Measurements from ENCODE around the gene SUCLG2.
"Not testable (repeated sequence)": the region's sequence is repeated elsewhere in the genome, so short reads cannot be mapped to it uniquely, and the experiment has no call there.

The SUCLG2 gene

DNA sequence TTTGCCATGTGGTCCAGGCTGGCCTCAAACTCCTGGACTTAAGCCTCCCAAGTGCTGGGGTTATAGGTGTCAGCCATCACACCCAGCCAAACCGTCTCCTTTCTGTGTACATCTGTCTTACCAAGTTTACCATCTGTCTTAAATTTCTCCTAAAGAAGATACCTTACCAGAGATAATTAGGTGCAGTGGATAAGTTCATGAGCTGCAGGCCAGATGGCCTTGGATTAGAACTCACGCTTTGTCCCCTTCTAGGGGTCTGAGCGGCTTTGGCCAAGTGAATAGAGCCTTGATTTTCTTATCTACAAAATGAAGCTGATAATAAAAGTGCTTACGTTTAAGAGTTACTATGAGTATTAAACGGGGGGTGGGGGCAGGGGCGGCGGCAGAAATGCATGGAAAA, 103.9 kb downstream of the SUCLG2 start:
- no peak for DNase-seq
- H3K27ac Mint-ChIP-seq = no peak overlapping the region
- no peak overlapping the region for H3K4me3 Mint-ChIP-seq
- no peaks in the 10 kb centered on the region for H3K27me3 Mint-ChIP-seq
- peaks cover 39% of the 10 kb centered on the region for H3K36me3 Mint-ChIP-seq
- H3K9me3 Mint-ChIP-seq = no peaks in the 10 kb centered on the region
- CTCF ChIA-PET = no interaction called here
- H3K4me1 Mint-ChIP-seq = peaks cover 3% of the 10 kb centered on the region

DNA sequence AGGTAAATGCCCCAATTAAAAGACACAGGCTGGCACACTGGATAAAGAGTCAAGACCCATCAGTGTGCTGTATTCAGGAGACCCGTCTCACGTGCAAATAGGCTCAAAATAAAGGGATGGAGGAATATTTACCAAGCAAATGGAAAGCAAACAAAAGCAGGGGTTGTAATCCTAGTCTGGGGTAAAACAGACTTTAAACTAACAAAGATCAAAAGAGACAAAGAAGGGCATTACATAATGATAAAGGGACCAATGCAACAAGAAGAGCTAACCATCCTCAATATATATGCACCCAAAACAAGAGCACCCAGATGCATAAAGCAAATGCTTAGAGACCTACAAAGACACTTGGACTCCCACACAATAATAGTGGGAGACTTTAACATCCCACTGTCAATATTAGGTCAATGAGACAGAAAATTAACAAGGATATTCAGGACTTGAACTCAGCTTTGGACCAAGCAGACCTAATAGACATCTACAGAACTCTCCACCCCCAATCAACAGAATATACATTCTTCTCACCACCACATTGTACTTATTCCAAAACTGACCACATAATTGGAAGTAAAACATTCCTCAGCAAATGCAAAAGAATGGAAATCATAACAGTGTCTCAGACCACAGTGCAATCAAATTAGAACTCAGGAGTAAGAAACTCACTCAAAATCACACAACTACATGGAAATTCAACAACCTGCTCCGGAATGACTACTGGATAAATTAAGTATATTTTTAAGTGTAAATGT, 111.7 kb downstream of the SUCLG2 start:
- H3K27me3 Mint-ChIP-seq, H3K27ac Mint-ChIP-seq, DNase-seq, CTCF ChIA-PET, H3K4me3 Mint-ChIP-seq, H3K4me1 Mint-ChIP-seq: not testable (repeated sequence)
- Mint-ChIP-seq H3K9me3 (peaks cover 19% of the 10 kb centered on the region), H3K36me3 (peaks cover 40% of the 10 kb centered on the region)

DNA sequence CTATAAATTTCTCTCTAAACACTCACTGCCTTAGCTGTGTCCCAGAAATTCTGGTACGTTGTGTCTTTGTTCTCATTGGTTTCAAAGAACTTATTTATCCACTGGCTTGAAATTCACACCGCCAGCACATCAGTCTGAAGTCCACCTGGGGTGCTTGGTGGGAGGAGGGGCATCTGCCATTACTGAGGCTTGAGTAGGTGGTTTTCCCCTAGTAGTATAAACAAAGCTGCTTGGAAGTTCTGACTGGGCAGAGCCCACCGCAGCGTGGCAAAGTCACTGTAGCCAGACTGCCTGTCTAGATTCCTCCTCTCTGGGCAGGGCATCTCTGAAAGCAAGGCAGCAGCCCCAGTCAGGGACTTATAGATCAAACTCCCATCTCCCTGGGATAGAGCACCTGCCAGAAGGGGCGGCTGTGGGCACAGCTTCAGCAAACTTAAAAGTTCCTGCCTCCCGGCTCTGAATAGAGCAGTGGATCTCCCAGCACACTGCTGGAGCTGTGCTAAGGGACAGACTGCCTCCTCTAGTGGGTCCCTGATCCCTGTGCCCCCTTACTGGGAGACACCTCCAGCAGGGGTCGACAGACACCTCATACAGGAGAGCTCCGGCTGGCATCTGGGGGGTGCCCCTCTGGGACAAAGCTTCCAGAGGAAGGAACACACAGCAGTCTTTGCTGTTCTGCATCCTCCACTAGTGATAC, 114.1 kb downstream of the SUCLG2 start:
- H3K4me3 Mint-ChIP-seq = no peak overlapping the region

DNA sequence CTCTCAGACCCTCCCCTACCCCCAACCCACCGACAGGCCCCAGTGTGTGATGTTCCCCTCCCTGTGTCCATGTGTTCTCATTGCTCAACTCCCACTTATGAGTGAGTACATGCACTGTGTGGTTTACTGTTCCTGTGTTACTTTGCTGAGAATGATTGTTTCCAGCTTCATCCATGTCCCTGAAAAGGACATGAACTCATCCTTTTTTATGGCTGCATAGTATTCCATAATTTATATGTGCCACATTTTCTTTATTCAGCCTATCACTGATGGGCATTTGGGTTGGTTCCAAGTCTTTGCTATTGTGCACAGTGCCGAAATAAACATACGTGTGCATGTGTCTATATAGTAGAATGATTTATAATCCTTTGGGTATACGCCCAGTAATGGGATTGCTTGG, 117.2 kb downstream of the SUCLG2 start:
- CTCF ChIA-PET, H3K4me3 Mint-ChIP-seq, H3K27ac Mint-ChIP-seq: not testable (repeated sequence)

More for the DNA sequence above, 114.1 kb downstream of the SUCLG2 start:
- Mint-ChIP-seq H3K4me1 (peaks cover 5% of the 10 kb centered on the region), H3K36me3 (peaks cover 38% of the 10 kb centered on the region), H3K27me3 (no peaks in the 10 kb centered on the region), H3K9me3 (peaks cover 22% of the 10 kb centered on the region), H3K27ac (peak overlapping the region; percentile 2)
- no peak for DNase-seq
- CTCF ChIA-PET = no interaction called here

DNA sequence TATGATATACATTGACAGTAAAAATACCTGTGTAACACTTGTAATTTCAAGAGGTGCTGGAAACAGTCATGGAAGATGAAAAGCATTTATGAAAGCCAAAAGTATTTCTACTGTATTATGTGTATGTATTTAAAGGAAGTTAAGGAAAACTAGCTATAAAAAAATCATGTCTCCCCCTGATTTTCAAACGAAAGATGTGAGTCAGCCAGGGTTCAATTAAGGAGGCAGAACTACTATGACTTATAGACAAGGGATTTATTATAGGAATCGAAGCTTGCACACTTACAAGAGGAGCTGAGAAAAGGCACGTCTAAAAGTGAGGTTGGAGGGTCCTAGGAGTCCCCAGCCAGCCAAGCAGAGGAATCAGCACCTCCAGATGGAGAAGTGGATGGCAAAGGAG, 119.4 kb downstream of the SUCLG2 start:
- Mint-ChIP-seq H3K36me3 (peaks cover 26% of the 10 kb centered on the region), H3K9me3 (peaks cover 11% of the 10 kb centered on the region), H3K4me1 (peaks cover 5% of the 10 kb centered on the region), H3K27me3 (no peaks in the 10 kb centered on the region), H3K27ac (no peak overlapping the region), H3K4me3 (no peak overlapping the region)
- CTCF ChIA-PET = interaction anchor here (1.3 kb wide), 1 partner anchor 12 kb away, joined by 4 read pairs; no protein-coding TSS in a partner anchor
- no peak for DNase-seq

More for the DNA sequence above, 117.2 kb downstream of the SUCLG2 start:
- Mint-ChIP-seq H3K9me3 (peaks cover 18% of the 10 kb centered on the region), H3K36me3 (peaks cover 38% of the 10 kb centered on the region)
- not testable (repeated sequence) for H3K27me3 Mint-ChIP-seq, DNase-seq, H3K4me1 Mint-ChIP-seq

DNA sequence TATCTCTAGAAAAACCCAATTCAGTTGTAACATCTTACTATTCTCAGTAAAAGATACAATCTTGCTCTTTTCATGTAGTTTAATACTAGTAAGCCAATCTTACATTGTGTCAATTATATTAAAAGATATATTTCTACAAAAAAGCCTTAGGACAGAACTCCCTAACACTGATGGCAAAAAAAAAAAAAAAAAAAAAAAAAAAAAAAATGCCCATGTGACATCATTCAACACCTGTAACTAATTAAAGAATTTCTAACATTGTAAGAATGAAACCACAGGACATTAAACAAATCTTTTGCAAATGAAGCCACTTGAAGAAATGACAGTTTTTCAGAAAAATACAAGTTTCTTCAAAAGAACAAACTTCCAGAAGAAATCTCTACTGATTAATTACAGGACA, 119.8 kb downstream of the SUCLG2 start:
- peaks cover 22% of the 10 kb centered on the region for H3K36me3 Mint-ChIP-seq
- H3K27me3 Mint-ChIP-seq = no peaks in the 10 kb centered on the region

DNA sequence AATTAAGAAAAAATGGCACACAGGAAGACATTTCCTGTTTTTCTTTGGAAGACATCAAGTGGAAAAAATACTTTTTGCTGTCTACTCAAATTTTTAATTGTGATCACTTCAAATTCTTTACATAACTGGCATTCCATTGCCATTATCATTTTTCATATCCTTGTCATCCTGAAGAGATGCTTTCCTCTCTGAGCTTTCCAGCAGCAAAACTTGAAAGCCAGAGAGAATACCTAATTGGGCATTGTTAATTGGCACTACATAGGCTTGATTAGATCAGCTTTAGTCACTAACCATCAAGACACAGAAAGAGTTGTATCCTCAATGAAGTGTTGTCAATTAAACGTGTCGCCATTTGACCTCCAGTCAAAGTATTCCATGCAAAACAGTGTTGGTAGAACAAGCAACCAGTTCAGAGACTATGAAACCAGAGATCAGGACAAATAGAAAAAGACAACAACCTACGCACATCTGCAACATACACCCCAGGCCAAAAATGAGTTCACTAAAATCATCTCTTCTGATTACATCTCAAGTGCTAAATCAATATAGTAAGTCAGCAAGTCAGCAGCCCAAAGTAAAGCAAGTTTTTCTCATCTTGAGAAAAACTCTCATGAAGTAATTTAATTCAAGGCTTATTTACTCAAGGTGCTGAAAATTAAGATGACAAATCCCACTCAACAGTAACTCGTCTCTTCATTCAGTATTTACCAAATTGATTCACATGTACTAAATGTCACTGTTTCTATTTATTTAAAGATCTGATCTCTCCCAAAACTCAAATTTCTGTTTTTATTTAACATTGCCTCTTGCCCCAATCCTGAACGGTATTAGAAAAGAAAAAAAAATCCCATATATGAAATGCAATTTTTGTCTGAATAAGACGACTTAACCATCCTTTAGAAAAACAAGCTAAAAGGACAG, 123.0 kb downstream of the SUCLG2 start:
- DNase-seq = no peak
- Mint-ChIP-seq H3K36me3 (peaks cover 42% of the 10 kb centered on the region), H3K9me3 (no peaks in the 10 kb centered on the region), H3K4me3 (no peak overlapping the region), H3K4me1 (peaks cover 3% of the 10 kb centered on the region), H3K27ac (no peak overlapping the region), H3K27me3 (no peaks in the 10 kb centered on the region)
- CTCF ChIA-PET = no interaction called here

More for the DNA sequence above, 119.8 kb downstream of the SUCLG2 start:
- CTCF ChIA-PET = interaction anchor here (1.3 kb wide), 1 partner anchor 12 kb away, joined by 4 read pairs; no protein-coding TSS in a partner anchor
- Mint-ChIP-seq H3K4me3 (no peak overlapping the region), H3K9me3 (peaks cover 7% of the 10 kb centered on the region), H3K27ac (no peak overlapping the region), H3K4me1 (peaks cover 3% of the 10 kb centered on the region)
- no peak for DNase-seq

DNA sequence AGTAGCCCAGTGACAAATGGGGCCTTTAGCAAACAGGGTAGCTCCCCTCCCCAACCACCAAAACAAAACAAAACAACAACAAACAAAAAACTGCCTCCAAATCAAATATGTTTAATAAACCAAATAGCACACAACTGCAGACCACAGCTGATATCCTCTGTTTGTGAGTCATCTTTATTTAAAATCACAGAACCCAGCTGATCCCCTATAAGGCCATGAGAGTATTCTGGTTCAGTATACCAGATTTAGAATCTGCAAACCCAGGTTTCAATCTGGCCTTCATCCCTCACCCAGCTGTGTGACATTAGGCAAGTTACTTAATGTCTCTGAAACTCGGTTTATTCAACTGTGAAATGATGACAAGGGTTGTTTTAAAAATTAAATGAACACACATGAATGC, 124.5 kb downstream of the SUCLG2 start:
- Mint-ChIP-seq H3K27ac (no peak overlapping the region), H3K36me3 (peaks cover 47% of the 10 kb centered on the region), H3K9me3 (no peaks in the 10 kb centered on the region), H3K4me1 (no peaks in the 10 kb centered on the region), H3K4me3 (no peak overlapping the region), H3K27me3 (no peaks in the 10 kb centered on the region)
- CTCF ChIA-PET = no interaction called here
- no peak for DNase-seq

DNA sequence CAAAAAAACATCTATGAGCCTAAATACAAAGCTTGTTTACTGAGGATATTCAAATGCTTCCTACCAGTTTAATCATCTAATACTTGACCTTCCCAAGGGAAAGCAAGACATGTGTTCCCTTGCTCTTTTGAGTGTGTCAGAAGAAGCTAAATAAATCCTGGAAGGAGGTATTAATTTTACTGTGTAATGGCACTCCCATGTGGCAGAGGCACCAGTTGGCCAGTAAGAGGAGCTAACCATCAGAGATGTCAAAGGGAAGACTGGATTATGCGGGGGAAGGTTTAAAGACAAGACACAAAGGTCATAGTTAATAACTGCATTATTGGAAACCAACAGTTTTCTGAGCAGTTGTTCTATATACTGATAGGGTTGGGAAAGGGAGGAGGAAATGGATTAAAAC, 125.1 kb downstream of the SUCLG2 start:
- no peak overlapping the region for H3K4me3 Mint-ChIP-seq
- DNase-seq = no peak
- peaks cover 51% of the 10 kb centered on the region for H3K36me3 Mint-ChIP-seq
- no peaks in the 10 kb centered on the region for H3K4me1 Mint-ChIP-seq
- CTCF ChIA-PET = no interaction called here
- no peak overlapping the region for H3K27ac Mint-ChIP-seq
- H3K27me3 Mint-ChIP-seq = no peaks in the 10 kb centered on the region
- H3K9me3 Mint-ChIP-seq = no peaks in the 10 kb centered on the region

DNA sequence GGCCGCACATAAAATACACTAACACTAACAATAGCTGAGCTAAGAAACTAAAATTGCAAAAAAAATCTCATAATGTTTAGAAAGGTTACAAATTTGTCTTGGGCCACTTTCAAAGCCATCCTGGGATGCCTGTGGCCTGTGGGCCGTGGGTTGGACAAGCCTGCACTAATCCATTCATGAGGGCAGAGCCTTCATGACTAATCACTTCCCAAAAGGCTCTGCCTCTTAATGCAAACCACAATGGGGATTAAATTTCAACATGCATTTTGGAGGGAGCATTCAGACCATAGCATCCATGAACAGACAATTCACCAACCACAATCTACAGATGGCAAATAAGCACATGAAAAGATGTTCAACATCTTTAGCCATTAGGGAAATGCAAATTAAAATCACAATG, 128.2 kb downstream of the SUCLG2 start:
- Mint-ChIP-seq H3K36me3 (peaks cover 49% of the 10 kb centered on the region), H3K4me3 (no peak overlapping the region), H3K4me1 (no peaks in the 10 kb centered on the region), H3K27me3 (no peaks in the 10 kb centered on the region), H3K9me3 (no peaks in the 10 kb centered on the region), H3K27ac (no peak overlapping the region)
- DNase-seq = no peak
- CTCF ChIA-PET = no interaction called here

DNA sequence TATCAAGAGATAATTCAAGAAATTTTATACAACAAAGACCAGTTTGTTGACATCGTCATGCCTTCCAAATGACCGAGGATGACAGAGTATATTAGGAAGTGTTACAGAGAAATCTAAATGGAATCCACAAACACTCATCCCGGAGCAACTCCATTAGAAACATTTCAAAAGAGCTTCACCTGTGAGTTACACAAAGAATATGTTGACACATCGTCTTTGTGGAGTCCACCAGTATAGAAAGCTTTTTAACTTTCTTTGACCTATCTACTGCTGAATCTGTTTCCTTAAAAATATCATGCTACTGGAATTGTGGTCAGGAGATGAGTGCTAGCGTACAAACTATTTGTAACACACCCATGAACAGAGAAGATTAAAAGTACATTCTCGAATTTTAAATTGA, 130.4 kb downstream of the SUCLG2 start:
- Mint-ChIP-seq H3K27me3 (no peaks in the 10 kb centered on the region), H3K4me3 (no peak overlapping the region), H3K4me1 (no peaks in the 10 kb centered on the region), H3K27ac (no peak overlapping the region), H3K36me3 (peaks cover 49% of the 10 kb centered on the region), H3K9me3 (no peaks in the 10 kb centered on the region)
- no peak for DNase-seq
- CTCF ChIA-PET = no interaction called here

DNA sequence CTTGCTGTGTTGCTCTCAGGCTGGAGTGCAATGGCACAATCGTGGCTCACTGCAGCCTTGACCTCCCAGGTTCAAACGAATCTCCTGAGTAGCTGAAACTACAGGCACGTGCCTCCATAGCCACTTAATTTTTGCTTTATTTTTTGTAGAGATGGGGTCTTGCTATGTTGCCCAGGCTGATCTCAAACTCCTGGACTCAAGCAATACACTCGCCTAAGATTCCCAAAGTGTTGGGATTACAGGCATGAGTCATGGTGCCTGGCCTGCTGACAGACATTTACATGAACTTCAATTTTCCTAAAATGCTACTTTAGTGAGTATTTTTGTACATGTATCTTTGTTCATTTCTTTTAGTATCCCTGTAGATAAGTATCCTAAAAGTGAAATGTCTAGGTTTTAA, 132.3 kb downstream of the SUCLG2 start:
- H3K9me3 Mint-ChIP-seq = no peaks in the 10 kb centered on the region
- no peak for DNase-seq
- H3K27me3 Mint-ChIP-seq = no peaks in the 10 kb centered on the region
- H3K27ac Mint-ChIP-seq = no peak overlapping the region
- no peak overlapping the region for H3K4me3 Mint-ChIP-seq
- CTCF ChIA-PET = no interaction called here
- peaks cover 40% of the 10 kb centered on the region for H3K36me3 Mint-ChIP-seq
- H3K4me1 Mint-ChIP-seq = no peaks in the 10 kb centered on the region

DNA sequence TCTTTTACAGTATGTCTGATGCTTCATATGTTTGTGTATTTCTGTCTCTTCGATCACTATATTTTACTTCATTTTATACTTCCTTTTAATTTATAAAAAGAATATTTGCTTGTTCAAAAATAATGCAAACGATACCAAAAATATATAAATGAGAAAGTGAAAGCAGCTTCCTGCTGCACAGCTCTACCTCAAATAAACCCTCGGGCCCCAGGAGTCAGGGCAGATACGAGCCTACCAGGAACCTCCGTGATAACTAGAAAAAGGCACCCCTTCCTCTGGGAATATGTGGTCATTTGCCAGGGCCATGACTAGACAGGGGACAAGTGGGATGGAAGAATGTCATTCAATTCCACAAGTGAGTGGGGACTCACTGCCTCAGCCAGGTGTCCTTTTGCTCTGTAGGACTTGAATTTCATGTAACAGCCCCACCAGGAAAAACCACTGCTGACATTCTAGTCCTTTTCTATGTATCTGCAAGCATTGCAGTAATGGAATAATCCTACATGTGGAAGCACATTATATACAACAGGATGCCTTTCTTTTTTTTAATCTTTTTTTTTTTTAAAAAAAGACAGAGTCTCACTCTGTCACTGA, 133.3 kb downstream of the SUCLG2 start:
- CTCF ChIA-PET = interaction anchor here (1.3 kb wide), 1 partner anchor 12 kb away, joined by 3 read pairs; no protein-coding TSS in a partner anchor
- Mint-ChIP-seq H3K9me3 (no peaks in the 10 kb centered on the region), H3K4me3 (no peak overlapping the region), H3K27me3 (no peaks in the 10 kb centered on the region), H3K4me1 (no peaks in the 10 kb centered on the region), H3K36me3 (peaks cover 35% of the 10 kb centered on the region), H3K27ac (no peak overlapping the region)
- no peak for DNase-seq

DNA sequence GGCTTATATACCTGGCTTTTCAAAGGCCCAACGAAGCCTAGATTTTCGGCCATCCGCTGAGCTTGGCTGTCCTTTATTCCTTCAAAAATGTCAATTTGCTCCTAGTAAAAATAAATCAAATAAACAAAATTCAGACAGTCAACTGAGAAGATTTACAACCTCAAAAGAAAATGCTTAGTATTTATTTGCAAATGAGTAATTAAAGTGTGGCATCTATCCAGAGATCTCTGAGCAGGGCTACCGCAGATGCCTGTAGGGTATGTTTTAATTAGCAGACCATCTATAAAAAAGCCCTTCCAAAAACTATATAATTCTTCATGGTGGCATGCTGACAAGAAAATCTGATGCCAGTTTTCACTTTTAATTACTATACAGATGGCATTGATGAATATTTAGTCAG, 136.2 kb downstream of the SUCLG2 start:
- H3K27ac Mint-ChIP-seq = no peak overlapping the region
- CTCF ChIA-PET = no interaction called here
- H3K4me1 Mint-ChIP-seq = no peaks in the 10 kb centered on the region
- H3K27me3 Mint-ChIP-seq = no peaks in the 10 kb centered on the region
- H3K9me3 Mint-ChIP-seq = no peaks in the 10 kb centered on the region
- H3K4me3 Mint-ChIP-seq = no peak overlapping the region
- no peak for DNase-seq
- peaks cover 38% of the 10 kb centered on the region for H3K36me3 Mint-ChIP-seq

Data from activated naive CD4-positive, alpha-beta T cell treated with anti-CD3 and anti-CD28 coated beads, Interleukin-2, amount 10 ng/mL, durations not matched to agents 7 days and 5 days (primary cell).